SJCRH30 (cell line): Measurements from ENCODE around the gene PNMA6F. TPM values are rescaled to one million over a fixed set of nuclear protein-coding genes. Genes with fewer than 3 reads are reported as not detected.

Experiments used
- DNase-seq, 2 experiments: peaks; one replicate each; pipeline ENCODE4 v3.0.0-alpha.2; 2015 to 2020
- H3K27ac ChIP-seq: fragments of 250-450 bp; sonication (Bioruptor Pico); 2 replicates; pipeline ENCODE4 v1.5.1; 2020; ENCODE audit warnings: mild to moderate bottlenecking, moderate library complexity
- H3K27me3 ChIP-seq: fragments of 250-450 bp; sonication (Bioruptor Pico); 2 replicates; pipeline ENCODE4 v1.5.1; 2020; ENCODE audit warnings: mild to moderate bottlenecking, moderate library complexity
- H3K36me3 ChIP-seq: fragments of 250-450 bp; sonication (Bioruptor Pico); 2 replicates; pipeline ENCODE4 v1.5.1; 2020; ENCODE audit warnings: mild to moderate bottlenecking, moderate library complexity
- H3K4me1 ChIP-seq: fragments of 250-450 bp; sonication (Bioruptor Pico); 2 replicates; pipeline ENCODE4 v1.5.1; 2020; ENCODE audit warnings: mild to moderate bottlenecking, moderate library complexity
- H3K4me3 ChIP-seq: fragments of 250-450 bp; sonication (Bioruptor Pico); 2 replicates; pipeline ENCODE4 v1.5.1; 2020; ENCODE audit warnings: mild to moderate bottlenecking, moderate library complexity
- H3K9me3 ChIP-seq: fragments of 250-450 bp; sonication (Bioruptor Pico); replicated peaks from 2 replicates; pipeline ENCODE4 v1.5.1; 2020; ENCODE audit warnings: mild to moderate bottlenecking, moderate library complexity
- total RNA-seq: library from RNA; depleted of rRNA; stranded (reverse); fragments of >200 nt; shearing (Covaris generic); gene quantifications from 2 replicates; pipeline ENCODE4 v1.2.3, GENCODE V29; 2014; rRNA removed

PNMA6F gene
- total RNA-seq: not detected in 2 replicates

GRCh38 chrX:153321381-153322124 is at the start of gene PNMA6F:
Gene PNMA6F (minus strand): TSS chrX:153321767. CDS start chrX:153320674, 1,093 bp downstream.
- DNase-seq: no peak
- Histone ChIP-seq H3K4me1 (no peaks in the 10 kb centered on the region), H3K27me3 (no peaks in the 10 kb centered on the region), H3K9me3 (no peaks in the 10 kb centered on the region), H3K4me3 (no peak within 1 kb of the TSS), H3K36me3 (no peaks in the 10 kb centered on the region), H3K27ac (no peak within 1 kb of the TSS)

DNA sequence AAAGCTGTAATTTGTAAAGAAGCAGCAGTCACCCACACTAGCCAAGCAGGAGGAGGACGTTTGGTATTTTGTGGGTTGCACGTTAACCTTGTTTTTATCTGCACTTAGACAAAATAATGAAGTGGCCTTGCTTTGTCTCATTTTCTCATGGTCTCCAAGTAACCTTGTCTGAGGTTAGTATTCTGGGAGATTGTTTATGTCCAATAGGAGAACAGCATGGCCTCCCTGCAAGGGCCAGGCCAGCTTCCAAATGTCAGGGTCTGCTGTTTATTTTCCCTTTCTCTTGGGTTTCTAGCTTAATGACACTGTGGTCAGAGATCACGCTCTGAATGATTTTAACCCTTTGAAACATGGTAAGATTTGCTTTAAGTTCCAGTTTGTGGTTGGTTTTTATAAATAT is 49.7 kb upstream of the PNMA6F start:
- H3K36me3 ChIP-seq: no peaks in the 10 kb centered on the region
- H3K27ac ChIP-seq: no peak overlapping the region
- no peak overlapping the region for H3K4me3 ChIP-seq
- H3K27me3 ChIP-seq: no peaks in the 10 kb centered on the region
- no peaks in the 10 kb centered on the region for H3K4me1 ChIP-seq
- H3K9me3 ChIP-seq: no peaks in the 10 kb centered on the region
- DNase-seq: no peak

DNA sequence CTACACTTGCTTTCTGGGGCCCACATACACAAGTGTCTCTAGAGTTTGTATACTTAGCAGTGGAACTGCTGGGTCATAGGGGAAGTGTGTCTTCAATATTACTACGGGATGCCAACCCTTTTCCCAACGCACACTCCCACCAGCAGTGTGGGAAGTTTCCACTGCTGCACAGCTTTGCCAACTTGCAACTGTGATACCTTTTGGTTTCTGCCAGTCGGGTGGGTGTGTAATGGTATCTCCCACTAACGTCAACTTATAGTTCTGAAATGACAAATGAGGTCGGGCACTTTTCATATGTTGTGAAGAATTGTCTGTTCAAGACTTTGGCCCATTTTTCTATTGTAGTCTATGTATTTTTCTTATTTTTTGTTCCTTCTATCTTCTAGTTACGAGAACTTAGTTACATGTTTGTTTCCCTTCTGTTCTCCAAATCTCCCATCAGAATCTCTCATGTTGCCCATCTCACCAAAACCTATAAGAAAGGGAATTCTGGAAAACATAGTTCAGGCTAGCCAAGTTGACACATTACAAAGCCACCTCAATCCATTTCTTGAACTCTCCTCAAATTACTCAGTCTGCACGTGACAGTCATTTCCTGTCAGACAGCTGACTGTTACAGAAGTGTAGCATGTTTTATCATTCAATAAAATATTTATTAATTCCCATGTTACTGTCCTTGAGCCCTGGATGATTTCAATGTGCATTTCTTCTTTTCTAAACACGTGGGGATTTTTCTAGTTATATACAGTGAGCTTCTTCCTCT is 48.9 kb upstream of the PNMA6F start:
- DNase-seq: no peak

DNA sequence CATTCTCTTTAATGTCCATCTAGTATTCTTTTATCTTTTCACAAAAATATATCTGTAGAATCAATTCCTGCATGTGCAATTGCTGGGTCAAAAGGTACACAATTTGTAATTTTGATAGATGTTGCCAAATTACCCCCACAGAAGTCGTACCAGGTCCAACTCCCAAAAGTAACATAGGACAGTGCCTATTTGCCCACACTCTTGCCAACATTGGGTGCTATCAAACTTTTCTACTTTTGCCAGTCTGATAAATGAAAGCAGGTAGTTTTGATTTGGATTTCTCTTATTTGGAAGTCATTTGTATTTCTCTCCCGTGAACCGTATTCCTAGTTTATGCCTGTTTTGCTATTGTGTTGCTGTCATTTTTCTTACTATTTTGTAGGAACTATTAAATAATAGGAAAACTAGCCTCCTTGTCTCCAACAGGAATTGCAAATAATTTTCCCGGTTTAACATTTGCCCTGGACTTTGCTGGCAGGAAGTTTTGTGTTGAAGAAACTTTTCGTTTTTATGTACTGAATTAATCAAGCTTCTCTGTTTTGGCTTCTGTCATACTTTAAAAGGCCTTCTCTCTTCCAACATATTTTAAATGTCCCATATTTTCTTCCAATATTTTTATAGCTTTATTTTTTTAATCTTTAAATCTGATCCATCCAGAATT is 45.4 kb upstream of the PNMA6F start:
- DNase-seq: no peak
- Histone ChIP-seq H3K4me3 (no peak overlapping the region), H3K9me3 (no peaks in the 10 kb centered on the region), H3K4me1 (no peaks in the 10 kb centered on the region), H3K36me3 (no peaks in the 10 kb centered on the region), H3K27ac (no peak overlapping the region), H3K27me3 (no peaks in the 10 kb centered on the region)

More for the DNA sequence above, 48.9 kb upstream of the PNMA6F start:
- H3K9me3 ChIP-seq: no peaks in the 10 kb centered on the region
- H3K36me3 ChIP-seq: no peaks in the 10 kb centered on the region
- H3K27ac ChIP-seq: no peak overlapping the region
- H3K27me3 ChIP-seq: no peaks in the 10 kb centered on the region
- H3K4me1 ChIP-seq: no peaks in the 10 kb centered on the region
- no peak overlapping the region for H3K4me3 ChIP-seq

DNA sequence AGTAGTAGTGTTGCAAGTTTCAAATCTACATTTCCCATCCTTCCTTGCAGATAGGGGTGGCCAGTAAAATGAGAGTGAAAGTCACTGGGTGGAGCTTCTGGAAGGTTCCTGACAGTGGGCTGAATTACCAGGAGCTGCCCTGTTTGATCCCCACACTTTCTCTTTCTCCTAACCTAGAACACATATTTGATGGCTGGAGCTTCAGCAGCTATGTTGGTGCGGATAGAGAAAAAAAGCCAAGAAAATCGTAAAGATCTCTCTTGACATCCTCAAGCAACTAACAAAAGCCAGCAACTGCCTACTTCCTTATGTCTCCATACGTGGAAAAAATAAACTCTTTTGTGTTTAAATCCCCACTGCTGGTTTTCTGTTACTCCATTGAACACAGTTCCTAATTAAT is 44.6 kb upstream of the PNMA6F start:
- no peak overlapping the region for H3K27ac ChIP-seq
- no peaks in the 10 kb centered on the region for H3K4me1 ChIP-seq
- no peaks in the 10 kb centered on the region for H3K36me3 ChIP-seq
- no peaks in the 10 kb centered on the region for H3K27me3 ChIP-seq
- no peaks in the 10 kb centered on the region for H3K9me3 ChIP-seq
- H3K4me3 ChIP-seq: no peak overlapping the region
- no peak for DNase-seq

- Histone ChIP-seq H3K9me3 (no peaks in the 10 kb centered on the region), H3K4me1 (no peaks in the 10 kb centered on the region), H3K36me3 (no peaks in the 10 kb centered on the region), H3K27ac (no peak overlapping the region), H3K4me3 (no peak overlapping the region), H3K27me3 (no peaks in the 10 kb centered on the region)
- DNase-seq: no peak
Observed at GRCh38 chrX:153365670-153366069, 44.1 kb upstream of the PNMA6F start.

- Histone ChIP-seq H3K27ac (no peak overlapping the region), H3K27me3 (no peaks in the 10 kb centered on the region), H3K36me3 (no peaks in the 10 kb centered on the region), H3K4me3 (no peak overlapping the region), H3K9me3 (no peaks in the 10 kb centered on the region), H3K4me1 (no peaks in the 10 kb centered on the region)
- peak in 1 of 2 experiments; percentile 26 for DNase-seq
Observed at GRCh38 chrX:153361781-153362397, 40.3 kb upstream of the PNMA6F start.

DNA sequence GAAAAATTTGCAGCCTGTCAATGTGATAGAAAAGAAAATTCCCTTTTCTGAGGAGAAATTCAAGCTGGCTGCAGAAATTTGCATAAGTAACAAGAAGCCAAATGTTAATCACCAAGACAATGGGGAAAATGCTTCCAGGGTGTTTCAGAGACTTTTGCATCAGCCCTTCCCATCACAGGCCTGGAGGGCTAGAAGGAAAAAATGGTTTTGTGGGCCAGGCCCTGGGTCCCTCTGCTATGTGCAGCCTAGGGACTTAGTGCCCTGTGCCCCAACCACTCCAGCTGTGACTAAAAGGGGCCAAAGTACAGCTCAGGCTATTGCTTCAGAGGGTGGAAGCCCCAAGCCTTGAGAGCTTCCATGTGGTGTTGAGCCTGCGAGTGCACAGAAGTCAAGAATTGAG is 36.3 kb upstream of the PNMA6F start:
- Histone ChIP-seq H3K4me3 (no peak overlapping the region), H3K9me3 (no peaks in the 10 kb centered on the region), H3K27ac (no peak overlapping the region), H3K27me3 (no peaks in the 10 kb centered on the region), H3K36me3 (no peaks in the 10 kb centered on the region), H3K4me1 (no peaks in the 10 kb centered on the region)
- DNase-seq: no peak

- no peaks in the 10 kb centered on the region for H3K9me3 ChIP-seq
- DNase-seq: no peak
- H3K4me3 ChIP-seq: no peak overlapping the region
- H3K4me1 ChIP-seq: no peaks in the 10 kb centered on the region
- no peaks in the 10 kb centered on the region for H3K36me3 ChIP-seq
- H3K27me3 ChIP-seq: no peaks in the 10 kb centered on the region
- H3K27ac ChIP-seq: no peak overlapping the region
Observed at GRCh38 chrX:153353416-153353815, 31.8 kb upstream of the PNMA6F start.

DNA sequence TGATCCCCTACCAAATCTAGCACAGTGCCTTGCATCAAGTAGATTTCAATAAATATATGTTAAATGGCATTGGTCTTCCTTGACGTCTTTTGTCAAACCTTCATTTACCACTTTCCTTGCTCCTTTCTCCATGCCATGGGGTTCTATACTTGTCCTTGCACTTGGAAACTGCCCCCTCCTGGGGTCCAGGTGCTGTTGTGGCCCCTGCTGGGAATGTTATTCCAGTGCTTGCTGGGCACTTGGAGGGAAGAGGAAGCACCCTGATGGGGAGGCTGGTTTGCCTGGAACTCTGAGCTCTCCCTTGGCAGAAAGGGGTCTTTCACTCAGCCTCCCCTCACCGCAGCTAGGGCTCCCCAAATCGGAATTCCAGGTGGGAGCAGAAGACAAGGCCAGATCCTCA is 31.3 kb upstream of the PNMA6F start:
- Histone ChIP-seq H3K36me3 (no peaks in the 10 kb centered on the region), H3K4me3 (no peak overlapping the region), H3K27me3 (no peaks in the 10 kb centered on the region), H3K4me1 (no peaks in the 10 kb centered on the region), H3K27ac (no peak overlapping the region), H3K9me3 (no peaks in the 10 kb centered on the region)
- no peak for DNase-seq

- Histone ChIP-seq H3K27ac (no peak overlapping the region), H3K9me3 (no peaks in the 10 kb centered on the region), H3K36me3 (no peaks in the 10 kb centered on the region), H3K4me1 (no peaks in the 10 kb centered on the region), H3K4me3 (no peak overlapping the region), H3K27me3 (no peaks in the 10 kb centered on the region)
- no peak for DNase-seq
Observed at GRCh38 chrX:153351981-153352380, 30.4 kb upstream of the PNMA6F start.

GRCh38 chrX:153349952-153350351 is 28.4 kb upstream of the PNMA6F start:
- H3K4me1 ChIP-seq: no peaks in the 10 kb centered on the region
- H3K4me3 ChIP-seq: no peak overlapping the region
- H3K27ac ChIP-seq: no peak overlapping the region
- H3K9me3 ChIP-seq: no peaks in the 10 kb centered on the region
- no peaks in the 10 kb centered on the region for H3K27me3 ChIP-seq
- no peak for DNase-seq
- no peaks in the 10 kb centered on the region for H3K36me3 ChIP-seq

DNA sequence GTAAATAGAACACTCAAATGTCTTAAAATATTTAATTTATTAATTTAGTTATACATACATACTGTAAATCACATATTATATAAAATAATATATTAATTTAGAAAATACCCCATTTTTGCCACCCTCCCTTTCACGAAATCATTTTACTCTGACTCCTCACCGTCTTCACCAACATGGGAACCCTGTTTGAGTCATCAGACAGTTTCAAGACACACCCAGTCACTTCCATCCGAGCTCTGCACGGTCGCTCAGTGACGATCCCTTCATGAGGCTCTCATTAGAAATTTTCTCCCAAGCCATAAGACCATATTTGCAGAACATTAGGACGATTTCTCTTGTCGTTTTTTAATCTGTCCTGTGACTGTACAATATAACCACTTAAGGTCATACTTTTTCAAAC is 26.9 kb upstream of the PNMA6F start:
- Histone ChIP-seq H3K4me3 (no peak overlapping the region), H3K9me3 (no peaks in the 10 kb centered on the region), H3K27ac (no peak overlapping the region), H3K4me1 (no peaks in the 10 kb centered on the region), H3K36me3 (no peaks in the 10 kb centered on the region), H3K27me3 (no peaks in the 10 kb centered on the region)
- DNase-seq: no peak

GRCh38 chrX:153347530-153347929 is 26.0 kb upstream of the PNMA6F start:
- Histone ChIP-seq H3K36me3 (no peaks in the 10 kb centered on the region), H3K27me3 (no peaks in the 10 kb centered on the region), H3K9me3 (no peaks in the 10 kb centered on the region), H3K27ac (no peak overlapping the region), H3K4me3 (no peak overlapping the region), H3K4me1 (no peaks in the 10 kb centered on the region)
- no peak for DNase-seq

- H3K27ac ChIP-seq: no peak overlapping the region
- H3K27me3 ChIP-seq: no peaks in the 10 kb centered on the region
- H3K4me3 ChIP-seq: no peak overlapping the region
- no peaks in the 10 kb centered on the region for H3K4me1 ChIP-seq
- H3K36me3 ChIP-seq: peaks cover 2% of the 10 kb centered on the region; the same call in 1 of the 2 replicates
- no peaks in the 10 kb centered on the region for H3K9me3 ChIP-seq
- DNase-seq: no peak
Observed at GRCh38 chrX:153343674-153344073, 22.1 kb upstream of the PNMA6F start.
